Psoas muscle (tissue), 8 donors: ENCODE results near the gene NUP210L. TPM values are rescaled to one million over a fixed set of nuclear protein-coding genes. Genes with fewer than 3 reads are reported as not detected.
A peak's percentile ranks its signal among the peaks of the same experiment; 100 is the strongest.

Experiments used
- ATAC-seq, 4 donors: fragments of 200-7000 bp; cut with Tn5 transposase; one replicate each; pipeline ENCODE4 v1.9.1; 2020; ENCODE audit warnings: moderate library complexity in 3 of 4, mild to moderate bottlenecking in 2 of 4
- DNase-seq, 2 donors: peaks; one replicate each; pipeline ENCODE4 v3.0.0-alpha.2; 2020
- H3K27ac ChIP-seq: fragments of 200-600 bp; one replicate; pipeline ENCODE4 v1.8.0; 2022
- H3K27me3 ChIP-seq, 3 donors: fragments of 200-600 bp in 1 of 3; one replicate each; pipeline versions ENCODE4 v1.6.1 to v1.8.0; 2013 to 2022; ENCODE audit warnings: low read length in 2 of 3, mild to moderate bottlenecking in 2 of 3, moderate library complexity in 1 of 3; ENCODE audit not compliant: insufficient read depth in 3 of 3
- H3K36me3 ChIP-seq, 2 donors: fragments of 200-600 bp in 1 of 2; one replicate each; pipeline versions ENCODE4 v1.6.1 to v1.8.0; 2013 to 2022; ENCODE audit warnings: low read depth in 1 of 2, mild to moderate bottlenecking in 1 of 2, moderate library complexity in 1 of 2; ENCODE audit not compliant: insufficient read depth in 1 of 2
- H3K4me1 ChIP-seq: fragments of 200-600 bp; one replicate; pipeline ENCODE4 v1.8.0; 2022
- H3K4me3 ChIP-seq: fragments of 200-600 bp; one replicate; pipeline ENCODE4 v1.8.0; 2022; ENCODE audit warnings: mild to moderate bottlenecking
- H3K9me3 ChIP-seq: fragments of 200-600 bp; one replicate; pipeline ENCODE4 v1.8.0; 2022
- WGBS, 3 donors: extraction: QIAGEN DNeasy Blood & Tissue Kit; methylation state at CpG; one replicate each; pipeline versions ENCODE4 v1.1.6 to v1.1.7; 2013; 5-methylcytosine and 5-hydroxymethylcytosine counted together
- intact Hi-C, 2 donors: fragments of 100-400 bp; cut with DNase I; formaldehyde crosslinking; loops; one replicate each; pipeline versions ENCODE4 v1.11.0 to v1.14.2; 2022
- polyA plus RNA-seq, 3 donors: library from polyadenylated mRNA; stranded (reverse); fragments of 200-250 nt; gene quantifications; one replicate each; pipeline ENCODE4 v1.2.3, GENCODE V29; 2013
- total RNA-seq, 4 donors: library from RNA; stranded (reverse); fragmentation: NEBNext Ultra II Directional in 2 of 4; extraction: Animal tissue kit (Norgen Biotek cat#: 25700) in 2 of 4; gene quantifications; one replicate each; pipeline versions ENCODE4 v1.2.1 to v1.2.4, GENCODE V29; 2021 to 2023
- TF ChIP-seq, protein P1 (sequence below): fragments of 200-600 bp; IDR thresholded peaks from one replicate; pipeline ENCODE4 v1.8.0; 2022; ENCODE audit warnings: antibody characterized with exemption
- donor health status: healthy with polysubstance abuse.
- donor health status: DM: no; HTN: no; CAD: no; lungs with moderate emphysema.
- donor health status: Bipolar disorder and iron deficiency.
- donor health status: healthy.
- donor health status: DM: yes; HTN: yes; CAD: no.
- donor health status: DM: no; HTN: no; CAD: no.
- donor health status: DM: no; HTN: no; CAD: no.
- donor health status: DM: yes; HTN: yes; CAD: no.

Gene NUP210L
- total and polyA plus RNA-seq, 7 donors, result 0.01 to 3.0 (median 0.19) TPM; not detected in 2

DNA sequence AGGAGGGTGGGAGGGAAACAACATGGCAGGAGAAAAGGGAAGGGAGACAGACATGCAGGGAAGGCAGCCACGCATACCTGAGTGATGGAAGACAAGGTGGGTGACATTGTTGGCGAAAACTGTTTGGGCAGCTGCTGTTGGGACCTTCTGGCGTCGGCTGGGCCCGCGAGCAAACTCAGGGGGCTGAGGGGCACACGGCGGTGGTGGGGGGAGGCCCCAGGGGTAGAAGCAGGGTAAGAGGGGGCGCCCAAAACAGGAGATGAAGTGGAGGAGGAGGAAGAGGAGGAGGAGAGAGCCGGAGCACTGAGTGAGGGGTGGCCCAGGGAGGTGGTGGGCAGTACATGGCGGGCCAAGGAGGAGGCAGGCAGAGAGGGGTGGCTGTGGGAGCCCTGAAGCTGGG, 203.7 kb downstream of the NUP210L start:
- Histone ChIP-seq H3K27me3 (no peaks in the 10 kb centered on the region), H3K4me1 (peaks cover 9% of the 10 kb centered on the region), H3K9me3 (no peaks in the 10 kb centered on the region), H3K4me3 (no peak overlapping the region), H3K36me3 (peaks cover 13 to 78% of the 10 kb centered on the region in 2 donors), H3K27ac (no peak overlapping the region)
- WGBS, 3 donors, result 92 to 96% (median 93%) methylated on average over 11 of the region's 11 CpGs
- no peak for ATAC-seq
- no peak for DNase-seq
- intact Hi-C loops, result no loop called here
- TF ChIP-seq, protein P1, sequence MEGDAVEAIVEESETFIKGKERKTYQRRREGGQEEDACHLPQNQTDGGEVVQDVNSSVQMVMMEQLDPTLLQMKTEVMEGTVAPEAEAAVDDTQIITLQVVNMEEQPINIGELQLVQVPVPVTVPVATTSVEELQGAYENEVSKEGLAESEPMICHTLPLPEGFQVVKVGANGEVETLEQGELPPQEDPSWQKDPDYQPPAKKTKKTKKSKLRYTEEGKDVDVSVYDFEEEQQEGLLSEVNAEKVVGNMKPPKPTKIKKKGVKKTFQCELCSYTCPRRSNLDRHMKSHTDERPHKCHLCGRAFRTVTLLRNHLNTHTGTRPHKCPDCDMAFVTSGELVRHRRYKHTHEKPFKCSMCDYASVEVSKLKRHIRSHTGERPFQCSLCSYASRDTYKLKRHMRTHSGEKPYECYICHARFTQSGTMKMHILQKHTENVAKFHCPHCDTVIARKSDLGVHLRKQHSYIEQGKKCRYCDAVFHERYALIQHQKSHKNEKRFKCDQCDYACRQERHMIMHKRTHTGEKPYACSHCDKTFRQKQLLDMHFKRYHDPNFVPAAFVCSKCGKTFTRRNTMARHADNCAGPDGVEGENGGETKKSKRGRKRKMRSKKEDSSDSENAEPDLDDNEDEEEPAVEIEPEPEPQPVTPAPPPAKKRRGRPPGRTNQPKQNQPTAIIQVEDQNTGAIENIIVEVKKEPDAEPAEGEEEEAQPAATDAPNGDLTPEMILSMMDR, result no peak

DNA sequence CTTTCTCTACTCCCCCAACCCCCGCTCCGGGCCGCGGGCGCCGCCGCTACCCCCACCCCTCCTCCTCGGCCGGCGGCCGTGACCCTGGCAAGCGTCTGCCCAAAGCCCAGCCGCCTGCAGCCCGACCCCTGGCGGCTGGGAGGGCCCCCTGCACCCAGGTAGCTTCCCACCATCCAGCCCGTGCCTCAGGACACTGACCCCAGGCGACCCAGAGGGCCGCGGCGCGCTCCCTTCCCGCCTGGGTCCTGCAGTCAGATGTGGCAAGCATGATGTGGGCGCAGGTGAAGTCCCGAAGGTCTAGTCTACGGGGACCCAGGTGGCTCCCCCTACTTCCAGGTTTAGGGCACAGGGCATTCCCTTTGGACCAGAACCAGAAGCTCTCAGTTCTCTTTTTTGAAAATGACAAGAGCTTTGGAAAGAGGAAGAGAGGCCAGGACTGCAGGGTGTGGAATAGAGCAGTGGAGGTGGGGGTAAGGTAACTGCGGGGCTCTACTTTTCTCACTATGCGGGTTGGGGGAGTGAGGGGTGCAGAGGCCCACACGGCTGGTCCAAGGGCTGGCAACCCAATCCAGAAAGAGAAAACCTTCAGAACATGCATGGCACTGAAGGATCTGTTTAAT, 208.1 kb downstream of the NUP210L start, which contains the start of gene DENND4B:
Gene DENND4B, minus strand, starts transcription at position 97 of the 620 bp plus-strand sequence. CDS start 2,344 bp downstream, outside the sequence.
- peak; percentile 84 to 85 (median 84) for ATAC-seq
- Histone ChIP-seq H3K4me3 (peak within 1 kb of the TSS; percentile 99), H3K4me1 (peaks cover 24% of the 10 kb centered on the region), H3K36me3 (peaks cover 8 to 60% of the 10 kb centered on the region in 2 donors), H3K9me3 (no peaks in the 10 kb centered on the region), H3K27ac (peak within 1 kb of the TSS; percentile 94), H3K27me3 (no peaks in the 10 kb centered on the region)
- WGBS, 3 donors, result 9 to 20% (median 15%) methylated on average over 13 to 28 of the region's 28 CpGs
- intact Hi-C loops, result loop anchor here (1.0 to 10.0 kb wide), 4 partner anchors 41 to 272 kb away; partner anchors contain the start of genes ILF2 (in 1 of the 2), NPR1 (in 1 of the 2) and RAB13 (in 1 of the 2)
- TF ChIP-seq, protein P1, result peak; percentile 93
- DNase-seq, result peak; percentile 88 to 93

DNA sequence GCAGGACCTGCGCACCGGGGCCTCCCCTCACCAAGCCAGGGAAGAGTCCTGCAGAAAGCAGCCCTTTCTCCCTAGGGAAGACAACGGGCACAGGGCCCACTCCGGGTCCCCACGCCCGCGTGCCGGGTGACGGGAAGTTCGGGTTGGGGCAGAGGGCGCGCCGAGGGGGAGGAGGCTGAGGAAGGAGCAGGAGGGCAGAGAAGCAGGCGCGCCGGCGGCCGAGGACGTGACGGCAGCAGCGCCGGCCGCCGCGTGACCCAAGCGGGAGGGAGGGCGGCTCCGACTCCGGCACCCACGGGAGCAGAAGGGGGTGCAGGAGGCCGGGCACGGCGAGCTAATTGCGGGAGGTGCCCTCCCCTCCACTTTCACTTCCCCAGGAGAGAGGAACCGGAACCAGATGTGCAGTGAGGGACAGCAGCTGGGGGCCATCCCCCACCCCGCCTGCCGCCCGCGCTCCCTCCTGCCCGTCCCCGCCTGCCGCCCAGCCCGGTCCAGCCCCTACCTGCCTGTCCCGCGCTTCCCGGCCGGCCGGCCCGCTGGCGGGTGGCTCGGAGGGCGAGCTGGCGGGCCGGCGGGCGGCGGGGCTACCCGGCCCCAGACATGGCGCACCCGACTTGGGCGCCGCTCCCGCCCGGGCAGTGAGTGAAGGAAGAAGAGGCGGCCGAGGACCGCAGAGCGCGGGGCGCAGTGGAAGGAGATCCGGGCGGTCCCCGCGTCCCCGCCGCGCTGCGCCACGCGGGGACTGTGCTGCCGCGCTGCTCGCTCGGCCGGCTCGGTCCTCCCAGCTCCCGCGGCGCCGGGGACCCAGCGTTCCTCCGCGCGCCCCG, 208.9 kb downstream of the NUP210L start:
- Histone ChIP-seq H3K27ac (peak overlapping the region; percentile 94), H3K4me3 (peak overlapping the region; percentile 99), H3K36me3 (peaks cover 8 to 59% of the 10 kb centered on the region in 2 donors), H3K9me3 (no peaks in the 10 kb centered on the region), H3K4me1 (peaks cover 24% of the 10 kb centered on the region), H3K27me3 (no peaks in the 10 kb centered on the region)
- intact Hi-C loops, result loop anchor here (1.0 to 10.0 kb wide), 4 partner anchors 41 to 271 kb away; partner anchors contain the start of genes ILF2 (in 1 of the 2), NPR1 (in 1 of the 2) and RAB13 (in 1 of the 2)
- DNase-seq, result peak; percentile 90 to 93
- TF ChIP-seq, protein P1, result no peak
- peak; percentile 70 to 79 (median 76) for ATAC-seq
- WGBS, 3 donors, result 0% methylated on average over 14 to 95 of the region's 95 CpGs

DNA sequence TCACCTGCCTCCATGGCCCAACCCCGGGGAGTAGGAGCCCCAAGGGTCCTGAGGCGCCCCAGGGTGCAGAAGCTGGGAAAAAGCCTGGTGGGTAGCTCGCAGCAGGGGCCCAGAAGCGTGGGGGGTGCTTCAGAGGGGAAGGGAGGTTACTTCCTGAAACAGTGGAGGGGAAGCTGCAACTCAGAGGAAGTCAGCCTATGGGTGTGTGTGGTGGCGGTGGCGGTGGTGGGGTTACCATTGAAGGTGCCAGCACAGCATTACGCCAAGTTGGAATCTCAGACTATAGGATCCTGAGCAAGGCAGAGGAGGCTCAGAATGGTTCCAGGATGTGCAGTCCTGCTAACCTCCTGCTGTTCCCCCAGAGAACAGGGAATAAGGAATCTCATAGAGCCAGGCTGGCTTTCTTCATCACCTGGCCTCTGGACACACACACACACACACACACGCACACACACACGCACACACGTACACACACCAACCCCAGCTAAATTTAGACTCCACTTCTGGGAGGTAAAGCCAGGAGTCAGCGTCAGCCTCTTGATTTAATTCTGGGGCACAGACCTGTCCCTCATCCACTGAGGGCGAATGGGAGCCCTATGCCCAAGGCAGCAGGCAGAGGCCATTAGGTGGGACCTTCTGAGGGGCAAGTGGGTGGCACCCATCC, 209.6 kb downstream of the NUP210L start:
- intact Hi-C loops, result loop anchor here (5.0 to 10.0 kb wide), 3 partner anchors 42 to 270 kb away; partner anchors contain the start of genes ILF2 (in 1 of the 2), NPR1 (in 1 of the 2) and RAB13 (in 1 of the 2)
- Histone ChIP-seq H3K4me1 (peaks cover 24% of the 10 kb centered on the region), H3K36me3 (peaks cover 6 to 59% of the 10 kb centered on the region in 2 donors), H3K9me3 (no peaks in the 10 kb centered on the region), H3K27ac (peak overlapping the region; percentile 94), H3K4me3 (peak overlapping the region; percentile 99), H3K27me3 (no peaks in the 10 kb centered on the region)
- DNase-seq (peak; percentile 65 to 90), ATAC-seq (peak; percentile 77 to 87 (median 85))
- TF ChIP-seq, protein P1, result no peak
- WGBS, 3 donors, result 29 to 34% (median 32%) methylated on average over 12 of the region's 12 CpGs
